Pancreas (tissue), 10 donors: Measurements from ENCODE around the gene NDST1. TPM values are rescaled to one million over a fixed set of nuclear protein-coding genes. Genes with fewer than 3 reads are reported as not detected.

Experiments used
- ATAC-seq, 4 donors: fragments of 200-7000 bp; cut with Tn5 transposase; one replicate each; pipeline versions ENCODE4 v1.8.0 to v1.9.1; 2020; ENCODE audit warnings: mild to moderate bottlenecking in 4 of 4, moderate library complexity in 4 of 4
- DNase-seq, 6 donors: peaks; one replicate each; pipeline ENCODE4 v3.0.0-alpha.2; 2020
- FAIRE-seq: peaks from 2 replicates; lab custom pipeline; 2012; peaks lifted over from hg19 to GRCh38; lab: Jason Lieb, UNC
- H3K27ac ChIP-seq, 4 donors: fragments of 200-600 bp; sonication (generic); 1 replicate in 3 of 4; 2 replicates in 1 of 4; pipeline versions ENCODE4 v1.5.0 to v1.8.0; 2020
- H3K27me3 ChIP-seq, 4 donors: fragments of 200-600 bp; one replicate each; pipeline ENCODE4 v1.8.0; 2021
- H3K36me3 ChIP-seq, 3 donors: fragments of 200-600 bp; sonication (generic) in 1 of 3; one replicate each; pipeline versions ENCODE4 v1.5.0 to v1.8.0; 2020 to 2021
- H3K4me1 ChIP-seq, 3 donors: fragments of 200-600 bp; one replicate each; pipeline ENCODE4 v1.8.0; 2021
- H3K4me3 ChIP-seq, 4 donors: fragments of 200-600 bp; sonication (generic) in 2 of 4; one replicate each; pipeline versions ENCODE4 v1.5.0 to v1.8.0; 2020 to 2021
- H3K9me3 ChIP-seq, 4 donors: fragments of 200-600 bp; one replicate each; pipeline ENCODE4 v1.8.0; 2021
- WGBS, 2 donors: extraction: QIAGEN DNeasy Blood & Tissue Kit; methylation state at CpG; one replicate each; pipeline ENCODE4 v1.1.7; 2013; 5-methylcytosine and 5-hydroxymethylcytosine counted together
- intact Hi-C, 3 donors: fragments of 100-400 bp; cut with DNase I; formaldehyde crosslinking; loops; one replicate each; pipeline versions ENCODE4 v1.11.1 to v1.14.2; 2022
- polyA plus RNA-seq, 2 donors: library from polyadenylated mRNA; stranded (reverse); fragments of 200-250 nt; gene quantifications; one replicate each; pipeline ENCODE4 v1.2.3, GENCODE V29; 2013
- total RNA-seq, 6 donors: library from RNA; stranded (reverse); fragmentation: NEBNext Ultra II Directional in 4 of 6; extraction: Animal tissue kit (Norgen Biotek cat#: 25700) in 4 of 6; gene quantifications; one replicate each; pipeline versions ENCODE4 v1.2.1 to v1.2.4, GENCODE V29; 2021 to 2023
- TF ChIP-seq, protein P1 (sequence below), 4 donors: fragments of 200-600 bp; sonication (generic) in 3 of 4; IDR thresholded peaks; one replicate each; pipeline versions ENCODE4 v1.5.0 to v1.8.0; 2021; ENCODE audit warnings: antibody characterized with exemption in 4 of 4
- donor health status: healthy with polysubstance abuse.
- donor health status: DM: no; HTN: no; CAD: no; lungs with moderate emphysema.
- donor health status: DM: no; HTN: no; CAD: no.
- donor health status: control.
- donor health status: control.
- donor health status: Bipolar disorder and iron deficiency.
- donor health status: DM: yes; HTN: yes; CAD: no.
- donor health status: DM: no; HTN: no; CAD: no.
- donor health status: DM: no; HTN: no; CAD: no.
- donor health status: DM: yes; HTN: yes; CAD: no.

NDST1 gene
- total and polyA plus RNA-seq, 8 donors, result 9.9 to 57.2 (median 39.8) TPM

DNA sequence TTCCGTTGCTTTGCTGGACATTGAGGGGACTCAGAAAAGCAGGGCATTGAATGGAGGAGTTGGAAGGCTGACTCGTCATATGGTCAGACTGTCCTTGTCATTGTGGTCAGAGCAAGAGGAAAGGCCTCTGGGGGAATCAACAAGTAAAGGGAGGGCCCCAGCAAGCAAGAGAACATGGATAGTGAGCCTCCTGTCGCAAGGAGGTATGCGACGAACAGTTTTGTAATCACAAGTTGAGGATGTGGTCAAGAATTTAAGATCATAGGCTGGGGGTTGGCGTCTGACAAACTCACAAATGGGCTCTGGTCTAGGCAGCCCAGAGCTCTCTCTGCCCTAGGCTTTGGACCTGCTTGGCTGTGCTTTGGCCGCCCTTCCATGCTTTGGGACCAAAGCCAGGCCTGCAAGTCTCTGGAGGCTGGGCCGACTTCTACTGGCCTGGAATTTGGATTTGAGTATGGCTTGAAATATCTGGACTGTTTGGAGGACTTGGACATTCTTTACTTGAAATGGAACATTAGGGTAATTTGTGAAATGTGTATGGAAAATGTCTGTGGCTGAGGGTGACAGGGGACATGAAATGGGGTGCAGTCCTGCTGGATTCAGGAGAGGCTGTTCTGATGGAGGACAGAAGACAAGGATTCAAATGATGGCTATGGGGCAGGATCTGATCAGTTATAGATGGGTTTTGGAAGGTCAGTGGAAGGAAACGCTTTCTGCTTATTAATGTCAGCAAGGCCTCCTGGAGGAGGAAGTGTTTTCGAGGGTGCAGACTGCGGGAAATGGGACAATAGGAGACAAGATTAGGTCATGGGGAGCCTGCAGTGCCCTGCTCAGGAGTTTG is 19.2 kb upstream of the NDST1 start:
- 31 to 38% methylated on average over 11 of the region's 11 CpGs for WGBS, 2 donors

DNA sequence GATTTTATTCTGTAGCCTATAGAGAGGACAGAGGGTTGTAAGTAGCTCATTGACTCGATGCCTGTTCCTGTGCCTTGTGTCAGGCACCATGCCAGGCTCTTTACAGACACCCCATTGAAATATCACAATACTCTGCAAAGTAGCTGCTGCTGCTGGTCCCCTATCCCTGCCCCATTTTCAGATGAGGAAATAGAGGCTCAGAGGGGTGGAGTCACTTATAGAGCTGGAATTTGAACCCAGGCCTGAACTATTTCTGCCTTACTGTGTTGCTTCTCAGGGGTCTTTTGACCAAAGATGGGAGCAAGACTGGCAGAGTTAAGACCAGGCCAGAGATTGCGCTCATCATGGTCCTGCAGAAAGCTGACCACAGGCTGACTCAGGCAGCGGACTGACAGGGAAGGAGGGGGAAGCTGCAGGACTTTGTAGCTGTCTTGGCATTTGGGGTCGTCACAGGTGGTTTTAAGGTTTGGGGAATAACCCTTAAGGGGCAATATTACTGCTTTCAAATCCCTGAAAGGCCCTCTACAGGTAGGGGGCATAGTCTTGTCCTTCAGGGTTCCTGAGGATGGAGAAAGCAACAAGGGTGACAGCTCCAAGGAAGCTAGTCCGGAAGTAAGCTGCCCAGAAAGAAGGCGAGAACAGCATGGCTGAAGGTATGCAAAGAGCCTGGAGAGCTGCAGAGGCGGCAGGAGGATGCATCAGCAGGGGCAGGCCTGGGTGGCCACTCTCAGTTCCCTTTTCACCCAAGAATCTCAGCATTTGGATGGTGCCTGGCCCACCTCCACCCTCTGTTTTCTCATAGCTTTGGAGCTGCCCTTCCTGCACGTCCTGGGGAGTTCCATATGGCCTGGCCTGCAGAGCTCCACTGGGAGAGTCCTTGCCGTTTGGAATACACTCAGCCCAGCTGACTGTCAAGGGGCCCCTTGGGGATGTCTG is 18.3 kb upstream of the NDST1 start:
- Histone ChIP-seq H3K4me1 (peaks cover 15 to 49% (median 27%) of the 10 kb centered on the region in 3 donors), H3K27ac (peak overlapping the region in 3 of 4 donors; percentile 46 to 90 (median 89)), H3K27me3 (no peaks in the 10 kb centered on the region), H3K36me3 (no peaks in the 10 kb centered on the region), H3K9me3 (no peaks in the 10 kb centered on the region), H3K4me3 (no peak overlapping the region)
- 60 to 62% methylated on average over 8 to 9 of the region's 9 CpGs for WGBS, 2 donors
- TF ChIP-seq, protein P1, sequence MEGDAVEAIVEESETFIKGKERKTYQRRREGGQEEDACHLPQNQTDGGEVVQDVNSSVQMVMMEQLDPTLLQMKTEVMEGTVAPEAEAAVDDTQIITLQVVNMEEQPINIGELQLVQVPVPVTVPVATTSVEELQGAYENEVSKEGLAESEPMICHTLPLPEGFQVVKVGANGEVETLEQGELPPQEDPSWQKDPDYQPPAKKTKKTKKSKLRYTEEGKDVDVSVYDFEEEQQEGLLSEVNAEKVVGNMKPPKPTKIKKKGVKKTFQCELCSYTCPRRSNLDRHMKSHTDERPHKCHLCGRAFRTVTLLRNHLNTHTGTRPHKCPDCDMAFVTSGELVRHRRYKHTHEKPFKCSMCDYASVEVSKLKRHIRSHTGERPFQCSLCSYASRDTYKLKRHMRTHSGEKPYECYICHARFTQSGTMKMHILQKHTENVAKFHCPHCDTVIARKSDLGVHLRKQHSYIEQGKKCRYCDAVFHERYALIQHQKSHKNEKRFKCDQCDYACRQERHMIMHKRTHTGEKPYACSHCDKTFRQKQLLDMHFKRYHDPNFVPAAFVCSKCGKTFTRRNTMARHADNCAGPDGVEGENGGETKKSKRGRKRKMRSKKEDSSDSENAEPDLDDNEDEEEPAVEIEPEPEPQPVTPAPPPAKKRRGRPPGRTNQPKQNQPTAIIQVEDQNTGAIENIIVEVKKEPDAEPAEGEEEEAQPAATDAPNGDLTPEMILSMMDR (IDR thresholded peaks at IDR 0.05), result no peak
- ATAC-seq, result no peak
- DNase-seq, result no peak
- no peak for FAIRE-seq
- intact Hi-C loops, result loop anchor here in 1 of 3 donors (5.0 kb wide), 1 partner anchor 33 kb away; no protein-coding TSS in a partner anchor

More for the DNA sequence above, 19.2 kb upstream of the NDST1 start:
- H3K9me3 ChIP-seq, result no peaks in the 10 kb centered on the region
- H3K4me3 ChIP-seq, result no peak overlapping the region
- H3K27me3 ChIP-seq, result no peaks in the 10 kb centered on the region
- no peak for FAIRE-seq
- peak in 4 of 6 donors; percentile 53 to 65 (median 60) for DNase-seq
- peak; percentile 20 to 45 (median 37) for ATAC-seq
- TF ChIP-seq, protein P1 (IDR thresholded peaks at IDR 0.05), result no peak
- H3K27ac ChIP-seq, result peak overlapping the region in 3 of 4 donors; percentile 46 to 90 (median 89)
- intact Hi-C loops, result loop anchor here in 1 of 3 donors (5.0 kb wide), 1 partner anchor 34 kb away; no protein-coding TSS in a partner anchor
- peaks cover 15 to 49% (median 27%) of the 10 kb centered on the region in 3 donors for H3K4me1 ChIP-seq
- H3K36me3 ChIP-seq, result no peaks in the 10 kb centered on the region

GRCh38 chr5:150490296-150490669 is 17.6 kb upstream of the NDST1 start:
- 84 to 94% methylated on average over 2 of the region's 2 CpGs for WGBS, 2 donors
- no peaks in the 10 kb centered on the region for H3K9me3 ChIP-seq

GRCh38 chr5:150490754-150491153 is 17.2 kb upstream of the NDST1 start:
- Histone ChIP-seq H3K4me3 (no peak overlapping the region), H3K27ac (no peak overlapping the region), H3K27me3 (no peaks in the 10 kb centered on the region), H3K36me3 (no peaks in the 10 kb centered on the region), H3K9me3 (no peaks in the 10 kb centered on the region), H3K4me1 (peaks cover 15 to 49% (median 27%) of the 10 kb centered on the region in 3 donors)
- ATAC-seq (no peak), DNase-seq (no peak), FAIRE-seq (no peak)
- TF ChIP-seq, protein P1 (IDR thresholded peaks at IDR 0.05), result no peak
- 43 to 63% methylated on average over 1 of the region's 1 CpG for WGBS, 2 donors
- intact Hi-C loops, result no loop called here

More at GRCh38 chr5:150490296-150490669, 17.6 kb upstream of the NDST1 start:
- Histone ChIP-seq H3K4me1 (peaks cover 15 to 49% (median 27%) of the 10 kb centered on the region in 3 donors), H3K27me3 (no peaks in the 10 kb centered on the region), H3K36me3 (no peaks in the 10 kb centered on the region), H3K27ac (peak overlapping the region in 1 of 4 donors; percentile 33), H3K4me3 (no peak overlapping the region)
- ATAC-seq, result no peak
- no peak for FAIRE-seq
- intact Hi-C loops, result no loop called here
- TF ChIP-seq, protein P1 (IDR thresholded peaks at IDR 0.05), result no peak
- DNase-seq, result no peak
